ENCODE results near the gene MAPK6. TPM values are rescaled to one million over a fixed set of nuclear protein-coding genes. Genes with fewer than 3 reads are reported as not detected.

MAPK6 gene
- total RNA-seq, 2 experiments from 2014 or later, result 48.5 to 49.8 TPM

- DNase-seq (peak in 2 of 14 experiments; percentile 32 to 40), ATAC-seq (ENCODE audit: poor library complexity) (no peak)
- H3K36me3 Mint-ChIP-seq (ENCODE audit: low read depth), result no peaks in the 10 kb centered on the region
- no peak overlapping the region for H3K4me3 Mint-ChIP-seq
- H3K27ac Mint-ChIP-seq, result no peak overlapping the region
- intact Hi-C loops (cut with DNase I, micrococcal nuclease), result no loop called here
- peaks cover 12% of the 10 kb centered on the region for H3K4me1 Mint-ChIP-seq (ENCODE audit: low read depth)
- no peak overlapping the region for H3K27ac ChIP-seq (ENCODE audit: low read depth in 1 of 2, low read length in 2 of 2)
- H3K9me3 Mint-ChIP-seq, result no peaks in the 10 kb centered on the region
- POLR2A ChIA-PET, result no interaction called here
- peaks cover 8% of the 10 kb centered on the region for H3K4me1 ChIP-seq (ENCODE audit: insufficient read depth, low read length)
- no peaks in the 10 kb centered on the region for H3K27me3 Mint-ChIP-seq
- no peaks in the 10 kb centered on the region for H3K27me3 ChIP-seq (ENCODE audit: control insufficient read depth in 1 of 2, insufficient read depth in 2 of 2, low read length in 2 of 2)
- H3K4me3 ChIP-seq (ENCODE audit: low read length), result no peak overlapping the region
- TF ChIP-seq CTCF (IDR thresholded peaks at IDR 0.05), result no peak
- no peaks in the 10 kb centered on the region for H3K36me3 ChIP-seq (ENCODE audit: insufficient read depth, low read length)
- H3K9me3 ChIP-seq (ENCODE audit: control insufficient read depth in 1 of 2, insufficient read depth in 1 of 2, low read length in 2 of 2), result no peaks in the 10 kb centered on the region
- CTCF ChIA-PET, result interaction anchor here (1.2 kb wide), 1 partner anchor 7 kb away, joined by 5 read pairs; no protein-coding TSS in a partner anchor
Observed at GRCh38 chr15:52013151-52013791, 5.7 kb upstream of the MAPK6 start.

- H3K4me3 ChIP-seq (ENCODE audit: low read length), result no peak overlapping the region
Observed at GRCh38 chr15:52014616-52015015, 4.4 kb upstream of the MAPK6 start.

GRCh38 chr15:52016316-52016715, 2.7 kb upstream of the MAPK6 start:
- H3K27ac ChIP-seq (ENCODE audit: low read depth in 1 of 2, low read length in 2 of 2), result no peak overlapping the region
- H3K4me3 ChIP-seq (ENCODE audit: low read length), result no peak overlapping the region
- ChIA-PET POLR2A (no interaction called here), CTCF (no interaction called here)
- Mint-ChIP-seq H3K36me3 (ENCODE audit: low read depth) (peaks cover 11% of the 10 kb centered on the region), H3K27ac (no peak overlapping the region), H3K27me3 (no peaks in the 10 kb centered on the region), H3K4me1 (ENCODE audit: low read depth) (peaks cover 26% of the 10 kb centered on the region), H3K4me3 (peak overlapping the region; percentile 56), H3K9me3 (no peaks in the 10 kb centered on the region)
- H3K9me3 ChIP-seq (ENCODE audit: control insufficient read depth in 1 of 2, insufficient read depth in 1 of 2, low read length in 2 of 2), result no peaks in the 10 kb centered on the region
- DNase-seq (no peak), ATAC-seq (ENCODE audit: poor library complexity) (no peak)
- peaks cover 8% of the 10 kb centered on the region for H3K4me1 ChIP-seq (ENCODE audit: insufficient read depth, low read length)
- no peaks in the 10 kb centered on the region for H3K36me3 ChIP-seq (ENCODE audit: insufficient read depth, low read length)
- no peak for TF ChIP-seq CTCF (IDR thresholded peaks at IDR 0.05)
- intact Hi-C loops (cut with DNase I, micrococcal nuclease), result loop anchor here (5.0 kb wide), 2 partner anchors 34 to 161 kb away; no protein-coding TSS in a partner anchor
- H3K27me3 ChIP-seq (ENCODE audit: control insufficient read depth in 1 of 2, insufficient read depth in 2 of 2, low read length in 2 of 2), result no peaks in the 10 kb centered on the region

More at GRCh38 chr15:52014616-52015015, 4.4 kb upstream of the MAPK6 start:
- Mint-ChIP-seq H3K27me3 (no peaks in the 10 kb centered on the region), H3K4me3 (no peak overlapping the region), H3K36me3 (ENCODE audit: low read depth) (peaks cover 4% of the 10 kb centered on the region), H3K27ac (no peak overlapping the region), H3K4me1 (ENCODE audit: low read depth) (peaks cover 12% of the 10 kb centered on the region), H3K9me3 (no peaks in the 10 kb centered on the region)
- no peaks in the 10 kb centered on the region for H3K36me3 ChIP-seq (ENCODE audit: insufficient read depth, low read length)
- ATAC-seq (ENCODE audit: poor library complexity) (no peak), DNase-seq (no peak)
- intact Hi-C loops (cut with DNase I, micrococcal nuclease), result loop anchor here (5.0 kb wide), 2 partner anchors 32 to 163 kb away; no protein-coding TSS in a partner anchor
- no peaks in the 10 kb centered on the region for H3K9me3 ChIP-seq (ENCODE audit: control insufficient read depth in 1 of 2, insufficient read depth in 1 of 2, low read length in 2 of 2)
- ChIA-PET CTCF (no interaction called here), POLR2A (no interaction called here)
- no peak overlapping the region for H3K27ac ChIP-seq (ENCODE audit: low read depth in 1 of 2, low read length in 2 of 2)
- no peaks in the 10 kb centered on the region for H3K27me3 ChIP-seq (ENCODE audit: control insufficient read depth in 1 of 2, insufficient read depth in 2 of 2, low read length in 2 of 2)
- H3K4me1 ChIP-seq (ENCODE audit: insufficient read depth, low read length), result peaks cover 8% of the 10 kb centered on the region
- no peak for TF ChIP-seq CTCF (IDR thresholded peaks at IDR 0.05)
